ENCODE measurements around the gene EYA2. TPM values are rescaled to one million over a fixed set of nuclear protein-coding genes. Genes with fewer than 3 reads are reported as not detected.

The EYA2 gene
- total and polyA plus RNA-seq, 2 donors (not counting 3 experiments of a cell fraction or from before 2014, with no cell fraction given) = not detected

DNA sequence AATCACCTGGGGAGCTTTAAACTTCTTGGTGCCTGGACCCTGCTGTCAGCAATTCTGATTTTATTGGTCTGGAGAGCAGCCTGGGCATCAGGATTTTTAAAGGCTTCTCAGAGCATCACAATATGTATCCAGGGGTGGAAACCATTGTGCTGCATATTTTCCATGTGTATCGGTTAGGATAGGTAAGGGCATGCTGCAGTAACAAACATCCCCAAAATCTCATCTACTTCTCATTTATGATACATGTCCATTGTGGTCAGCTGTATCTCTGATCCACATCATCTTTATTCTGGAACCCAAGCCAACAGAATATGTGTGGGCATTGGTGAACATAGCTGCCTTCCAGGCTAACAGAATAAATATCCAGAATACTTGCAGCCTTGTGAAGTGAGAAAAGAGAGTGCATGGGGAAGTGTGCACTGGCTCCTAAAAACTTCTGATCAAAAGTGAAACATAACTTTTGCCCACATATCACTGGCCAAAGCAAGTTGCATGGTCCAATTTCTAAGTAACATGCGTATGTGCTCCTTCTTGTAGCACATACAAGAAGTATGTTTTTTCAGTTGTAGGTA lies 246.8 kb downstream of the EYA2 start:
- POLR2A ChIA-PET = no interaction called here
- no peak for DNase-seq (ENCODE audit: low read depth, low spot score)
- H2AFZ ChIP-seq (ENCODE audit: low read depth, low read length) = no peak overlapping the region
- no peak overlapping the region for H3K9ac ChIP-seq (replicated peaks; ENCODE audit: extremely low read depth, insufficient read depth, low read length)
- no peak overlapping the region for H3K4me3 ChIP-seq (replicated peaks in 1 of 3; ENCODE audit: insufficient read depth in 1 of 3, low read depth in 1 of 3, low read length in 3 of 3)
- H3K79me2 ChIP-seq (ENCODE audit: control insufficient read depth, insufficient read depth, low read length) = no peaks in the 10 kb centered on the region
- dilution Hi-C loops (cut with MboI; ENCODE audit: extremely low pct_ligation_motif_present, low sequenced_read_pairs) = no loop called here
- no peaks in the 10 kb centered on the region for H3K9me3 ChIP-seq (replicated peaks; ENCODE audit: control insufficient read depth, insufficient read depth, low read length)
- no peak overlapping the region for H3K4me2 ChIP-seq (ENCODE audit: insufficient read depth, low read length)
- no peaks in the 10 kb centered on the region for H3K9me1 ChIP-seq (replicated peaks; ENCODE audit: control insufficient read depth, extremely low read depth, insufficient read depth, low read length)
- H3K36me3 ChIP-seq (ENCODE audit: control insufficient read depth in 2 of 2, extremely low read depth in 1 of 2, insufficient read depth in 2 of 2, low read length in 2 of 2) = no peaks in the 10 kb centered on the region
- H3K27me3 ChIP-seq (ENCODE audit: control insufficient read depth in 2 of 2, insufficient read depth in 2 of 2, low read length in 2 of 2) = no peaks in the 10 kb centered on the region
- H3K27ac ChIP-seq (ENCODE audit: insufficient read depth, low read depth, low read length) = no peak overlapping the region
- CTCF ChIA-PET = interaction anchor here (1.1 kb wide), 1 partner anchor 388 kb away, joined by 3 read pairs; no protein-coding TSS in a partner anchor
- H3K4me1 ChIP-seq (ENCODE audit: control insufficient read depth, extremely low read depth, insufficient read depth, low read length) = no peaks in the 10 kb centered on the region
- TF ChIP-seq EZH2 (IDR thresholded peaks at IDR 0.05; ENCODE audit: borderline replicate concordance, low read depth, low read length, severe bottlenecking) (no peak), FOS (IDR thresholded peaks at IDR 0.05; ENCODE audit: borderline replicate concordance, insufficient read depth, low read length) (no peak), MYC (IDR thresholded peaks at IDR 0.05; ENCODE audit: low read depth, low read length) (no peak), MAX (IDR thresholded peaks at IDR 0.05; ENCODE audit: insufficient read depth, insufficient read length) (no peak), GATA2 (IDR thresholded peaks at IDR 0.05; ENCODE audit: insufficient read depth, insufficient read length, low read depth, low read length) (no peak), POLR2AphosphoS5 (IDR thresholded peaks at IDR 0.05; ENCODE audit: insufficient read depth, low read depth, low read length) (no peak), JUN (IDR thresholded peaks at IDR 0.05; ENCODE audit: borderline replicate concordance, insufficient read depth, insufficient read length, low read depth) (no peak), POLR2A (IDR thresholded peaks at IDR 0.05; ENCODE audit: low read depth, low read length) (no peak)
- TF ChIP-seq, protein P1, sequence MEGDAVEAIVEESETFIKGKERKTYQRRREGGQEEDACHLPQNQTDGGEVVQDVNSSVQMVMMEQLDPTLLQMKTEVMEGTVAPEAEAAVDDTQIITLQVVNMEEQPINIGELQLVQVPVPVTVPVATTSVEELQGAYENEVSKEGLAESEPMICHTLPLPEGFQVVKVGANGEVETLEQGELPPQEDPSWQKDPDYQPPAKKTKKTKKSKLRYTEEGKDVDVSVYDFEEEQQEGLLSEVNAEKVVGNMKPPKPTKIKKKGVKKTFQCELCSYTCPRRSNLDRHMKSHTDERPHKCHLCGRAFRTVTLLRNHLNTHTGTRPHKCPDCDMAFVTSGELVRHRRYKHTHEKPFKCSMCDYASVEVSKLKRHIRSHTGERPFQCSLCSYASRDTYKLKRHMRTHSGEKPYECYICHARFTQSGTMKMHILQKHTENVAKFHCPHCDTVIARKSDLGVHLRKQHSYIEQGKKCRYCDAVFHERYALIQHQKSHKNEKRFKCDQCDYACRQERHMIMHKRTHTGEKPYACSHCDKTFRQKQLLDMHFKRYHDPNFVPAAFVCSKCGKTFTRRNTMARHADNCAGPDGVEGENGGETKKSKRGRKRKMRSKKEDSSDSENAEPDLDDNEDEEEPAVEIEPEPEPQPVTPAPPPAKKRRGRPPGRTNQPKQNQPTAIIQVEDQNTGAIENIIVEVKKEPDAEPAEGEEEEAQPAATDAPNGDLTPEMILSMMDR (IDR thresholded peaks at IDR 0.05; ENCODE audit: extremely low read depth in 1 of 2, insufficient read depth in 1 of 2, low read depth in 1 of 2, low read length in 2 of 2) = no peak
- intact Hi-C loops (cut with micrococcal nuclease) = no loop called here
- BruUV-seq (replicated peaks) = no TSS peak
- no peak for FAIRE-seq
- no peaks in the 10 kb centered on the region for H4K20me1 ChIP-seq (replicated peaks; ENCODE audit: control insufficient read depth, extremely low read depth, insufficient read depth, low read length)

All from endothelial cell of umbilical vein (primary cell).